K562 (cell line): Measurements from ENCODE around the gene GPR15. TPM values are rescaled to one million over a fixed set of nuclear protein-coding genes. Genes with fewer than 3 reads are reported as not detected.
A peak's percentile ranks its signal among the peaks of the same experiment; 100 is the strongest.

Source experiments
- EWSR1 ChIP-seq: fragments of 450-650 bp; IDR thresholded peaks from 2 replicates; pipeline ENCODE4 v1.6.1; 2018; ENCODE audit warnings: borderline replicate concordance, mild to moderate bottlenecking, low read depth, moderate library complexity; ENCODE audit not compliant: partially characterized antibody
- FOS ChIP-seq: IDR thresholded peaks from 3 replicates; pipeline ENCODE4 v1.6.1; 2011; ENCODE audit not compliant: insufficient read length; ENCODE audit errors: extremely low read depth
- HCFC1 ChIP-seq: IDR thresholded peaks from 2 replicates; pipeline ENCODE4 v1.6.1; 2012; ENCODE audit warnings: low read depth, low read length, improper control_type of control experiment
- ILF3 ChIP-seq: fragments of 450-650 bp; IDR thresholded peaks from 2 replicates; pipeline ENCODE4 v1.6.1; 2018; ENCODE audit warnings: antibody characterized with exemption, mild to moderate bottlenecking, moderate library complexity, borderline replicate concordance
- NR2C2 ChIP-seq, 2 experiments: fragments of 200-800 bp in 1 of 2; sonication (Bioruptor generic) in 1 of 2; sonication (generic) in 1 of 2; formaldehyde crosslinking in 1 of 2; IDR thresholded peaks; 2 replicates each; pipeline versions ENCODE4 v1.6.1 to v1.8.0; 2016 to 2022; ENCODE audit warnings: mild to moderate bottlenecking in 1 of 2, missing compliant biosample characterization in 1 of 2, missing genetic modification characterization in 1 of 2, missing genetic modification reagents in 1 of 2
- SP1 ChIP-seq: sonication (generic); formaldehyde crosslinking; IDR thresholded peaks from 2 replicates; pipeline ENCODE4 v1.8.1; 2022; ENCODE audit warnings: mild to moderate bottlenecking, missing genetic modification reagents
- STAT5B ChIP-seq: fragments of 250-450 bp; sonication (Bioruptor Pico); IDR thresholded peaks from 2 replicates; pipeline ENCODE4 v1.8.0; 2021; ENCODE audit warnings: mild to moderate bottlenecking, inconsistent platforms
- U2AF2 ChIP-seq: fragments of 200-400 bp; formaldehyde crosslinking; optimal IDR thresholded peaks from 2 replicates; pipeline ENCODE3; 2017; ENCODE audit warnings: low read depth, mild to moderate bottlenecking, low read length
- ZNF75A ChIP-seq: fragments of 450-650 bp; formaldehyde crosslinking; IDR thresholded peaks from 2 replicates; pipeline ENCODE4 v1.4.0; 2020; ENCODE audit warnings: mild to moderate bottlenecking
- ZNF76 ChIP-seq: fragments of 250-450 bp; sonication (Bioruptor Pico); IDR thresholded peaks from 2 replicates; pipeline ENCODE4 v1.4.0; 2020; ENCODE audit warnings: mild to moderate bottlenecking, moderate library complexity, borderline replicate concordance
- polyA plus RNA-seq, 8 experiments: library from polyadenylated mRNA; depleted of rRNA in 4 of 8; stranded (reverse) in 5 of 8; unstranded in 3 of 8; fragments of >200 nt; fragmentation: Nextera tagmentation in 2 of 8; fragmentation: Illumina TruSeq in 1 of 8; extraction: Ambion mirVana in 2 of 8; extraction: Trizol in 1 of 8; gene quantifications; 2 replicates each; pipeline versions ENCODE4 v1.2.1 to v1.2.3, GENCODE V29; 2011 to 2014; ENCODE audit warnings: inconsistent platforms in 1 of 8, missing spikeins in 1 of 8
- total RNA-seq, 7 experiments: library from RNA; depleted of rRNA in 6 of 7; stranded (reverse); fragments of >200 nt in 6 of 7; fragmentation: Illumina TruSeq in 2 of 7; extraction: Trizol in 2 of 7; gene quantifications; 2 replicates each; pipeline versions ENCODE4 v1.2.1 to v1.2.3, GENCODE V29; 2011 to 2021; ENCODE audit warnings: low replicate concordance in 1 of 7
- TF ChIP-seq, protein P1 (sequence below): fragments of 450-650 bp; IDR thresholded peaks from 2 replicates; pipeline ENCODE4 v1.6.1; 2018; ENCODE audit warnings: mild to moderate bottlenecking, low read depth; ENCODE audit not compliant: partially characterized antibody
- TF ChIP-seq, protein P2 (sequence below): fragments of 450-650 bp; IDR thresholded peaks from one replicate; pipeline ENCODE4 v1.6.1; 2018; ENCODE audit warnings: mild to moderate bottlenecking, moderate library complexity; ENCODE audit not compliant: partially characterized antibody
- TF ChIP-seq, protein P3 (sequence below): fragments of 250-450 bp; sonication (Bioruptor Pico); IDR thresholded peaks from 2 replicates; pipeline ENCODE4 v1.8.0; 2022; ENCODE audit warnings: moderate library complexity, mild to moderate bottlenecking, inconsistent platforms
- TF ChIP-seq, protein P4 (sequence below): sonication (generic); formaldehyde crosslinking; IDR thresholded peaks from 2 replicates; pipeline ENCODE4 v1.8.0; 2023; ENCODE audit warnings: mild to moderate bottlenecking, missing genetic modification reagents
- TF ChIP-seq, protein P5 (sequence below): sonication (generic); formaldehyde crosslinking; IDR thresholded peaks from 2 replicates; pipeline ENCODE4 v1.8.0; 2023; ENCODE audit warnings: missing genetic modification reagents, mild to moderate bottlenecking, borderline replicate concordance

GPR15 gene
- total and polyA plus RNA-seq, 9 of the 15 experiments (the other 6 are each of a cell fraction or from before 2014, with no cell fraction given): 0.13 TPM; not detected in 8

DNA sequence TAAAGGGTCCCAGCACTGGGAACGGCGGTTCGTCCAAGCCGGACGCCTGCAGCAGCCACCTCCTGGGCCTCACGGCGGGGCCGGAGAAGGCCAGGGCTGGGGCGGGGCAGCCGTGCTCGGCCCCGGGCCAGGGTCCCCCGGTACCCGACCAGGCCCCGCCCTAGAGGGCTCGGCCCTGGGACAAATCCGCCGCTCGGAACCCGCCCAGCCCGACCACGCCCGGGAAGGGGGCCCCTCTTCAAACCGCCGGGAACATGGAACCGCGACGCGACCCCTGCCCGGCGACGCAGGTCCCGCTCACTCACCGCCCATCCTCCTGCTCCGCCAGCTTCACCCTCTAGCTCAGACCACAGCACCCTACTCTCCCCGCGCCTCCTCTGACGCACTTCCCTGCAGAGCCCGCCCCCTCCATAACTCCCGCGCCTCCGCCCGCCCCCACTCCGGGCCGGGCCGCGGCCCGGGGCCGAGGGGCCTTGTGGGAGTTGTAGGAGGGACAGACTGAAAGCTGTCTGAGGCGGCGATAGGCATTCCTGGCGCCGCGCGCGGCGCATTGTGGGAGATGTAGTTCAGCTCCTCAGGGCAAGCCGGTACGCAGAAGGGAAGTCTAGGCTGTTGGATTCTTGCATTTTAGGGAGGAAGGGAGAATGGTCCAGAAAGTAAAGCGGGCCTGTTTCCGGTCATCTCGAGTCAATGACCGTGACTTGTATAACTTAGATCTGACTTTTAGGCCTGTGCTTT lies 9.1 kb upstream of the GPR15 start, which contains the start of gene CLDND1 (continued):
- TF ChIP-seq HCFC1 (peak; percentile 93), ILF3 (no peak), ZNF76 (CRISPR knock-in tag) (no peak), NR2C2 (CRISPR knock-in tag; IDR thresholded peaks at IDR 0.05) (no peak), NR2C2 (tag; IDR thresholded peaks at IDR 0.05) (peak; percentile 75), U2AF2 (no peak), STAT5B (CRISPR knock-in tag) (no peak), FOS (no peak), ZNF75A (no peak), EWSR1 (no peak), SP1 (CRISPR knock-in tag) (0 out of 2 replicates have a peak, but pooled peaks have one; percentile 40)
- TF ChIP-seq, protein P1, sequence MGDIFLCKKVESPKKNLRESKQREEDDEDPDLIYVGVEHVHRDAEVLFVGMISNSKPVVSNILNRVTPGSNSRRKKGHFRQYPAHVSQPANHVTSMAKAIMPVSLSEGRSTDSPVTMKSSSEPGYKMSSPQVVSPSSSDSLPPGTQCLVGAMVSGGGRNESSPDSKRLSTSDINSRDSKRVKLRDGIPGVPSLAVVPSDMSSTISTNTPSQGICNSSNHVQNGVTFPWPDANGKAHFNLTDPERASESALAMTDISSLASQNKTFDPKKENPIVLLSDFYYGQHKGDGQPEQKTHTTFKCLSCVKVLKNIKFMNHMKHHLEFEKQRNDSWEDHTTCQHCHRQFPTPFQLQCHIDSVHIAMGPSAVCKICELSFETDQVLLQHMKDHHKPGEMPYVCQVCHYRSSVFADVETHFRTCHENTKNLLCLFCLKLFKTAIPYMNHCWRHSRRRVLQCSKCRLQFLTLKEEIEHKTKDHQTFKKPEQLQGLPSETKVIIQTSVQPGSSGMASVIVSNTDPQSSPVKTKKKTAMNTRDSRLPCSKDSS: no peak
- TF ChIP-seq, protein P2, sequence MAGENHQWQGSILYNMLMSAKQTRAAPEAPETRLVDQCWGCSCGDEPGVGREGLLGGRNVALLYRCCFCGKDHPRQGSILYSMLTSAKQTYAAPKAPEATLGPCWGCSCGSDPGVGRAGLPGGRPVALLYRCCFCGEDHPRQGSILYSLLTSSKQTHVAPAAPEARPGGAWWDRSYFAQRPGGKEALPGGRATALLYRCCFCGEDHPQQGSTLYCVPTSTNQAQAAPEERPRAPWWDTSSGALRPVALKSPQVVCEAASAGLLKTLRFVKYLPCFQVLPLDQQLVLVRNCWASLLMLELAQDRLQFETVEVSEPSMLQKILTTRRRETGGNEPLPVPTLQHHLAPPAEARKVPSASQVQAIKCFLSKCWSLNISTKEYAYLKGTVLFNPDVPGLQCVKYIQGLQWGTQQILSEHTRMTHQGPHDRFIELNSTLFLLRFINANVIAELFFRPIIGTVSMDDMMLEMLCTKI: no peak
- TF ChIP-seq, protein P3, sequence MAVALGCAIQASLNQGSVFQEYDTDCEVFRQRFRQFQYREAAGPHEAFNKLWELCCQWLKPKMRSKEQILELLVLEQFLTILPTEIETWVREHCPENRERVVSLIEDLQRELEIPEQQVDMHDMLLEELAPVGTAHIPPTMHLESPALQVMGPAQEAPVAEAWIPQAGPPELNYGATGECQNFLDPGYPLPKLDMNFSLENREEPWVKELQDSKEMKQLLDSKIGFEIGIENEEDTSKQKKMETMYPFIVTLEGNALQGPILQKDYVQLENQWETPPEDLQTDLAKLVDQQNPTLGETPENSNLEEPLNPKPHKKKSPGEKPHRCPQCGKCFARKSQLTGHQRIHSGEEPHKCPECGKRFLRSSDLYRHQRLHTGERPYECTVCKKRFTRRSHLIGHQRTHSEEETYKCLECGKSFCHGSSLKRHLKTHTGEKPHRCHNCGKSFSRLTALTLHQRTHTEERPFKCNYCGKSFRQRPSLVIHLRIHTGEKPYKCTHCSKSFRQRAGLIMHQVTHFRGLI (CRISPR knock-in tag): no peak
- TF ChIP-seq, protein P4, sequence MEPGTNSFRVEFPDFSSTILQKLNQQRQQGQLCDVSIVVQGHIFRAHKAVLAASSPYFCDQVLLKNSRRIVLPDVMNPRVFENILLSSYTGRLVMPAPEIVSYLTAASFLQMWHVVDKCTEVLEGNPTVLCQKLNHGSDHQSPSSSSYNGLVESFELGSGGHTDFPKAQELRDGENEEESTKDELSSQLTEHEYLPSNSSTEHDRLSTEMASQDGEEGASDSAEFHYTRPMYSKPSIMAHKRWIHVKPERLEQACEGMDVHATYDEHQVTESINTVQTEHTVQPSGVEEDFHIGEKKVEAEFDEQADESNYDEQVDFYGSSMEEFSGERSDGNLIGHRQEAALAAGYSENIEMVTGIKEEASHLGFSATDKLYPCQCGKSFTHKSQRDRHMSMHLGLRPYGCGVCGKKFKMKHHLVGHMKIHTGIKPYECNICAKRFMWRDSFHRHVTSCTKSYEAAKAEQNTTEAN (CRISPR knock-in tag): no peak
- TF ChIP-seq, protein P5, sequence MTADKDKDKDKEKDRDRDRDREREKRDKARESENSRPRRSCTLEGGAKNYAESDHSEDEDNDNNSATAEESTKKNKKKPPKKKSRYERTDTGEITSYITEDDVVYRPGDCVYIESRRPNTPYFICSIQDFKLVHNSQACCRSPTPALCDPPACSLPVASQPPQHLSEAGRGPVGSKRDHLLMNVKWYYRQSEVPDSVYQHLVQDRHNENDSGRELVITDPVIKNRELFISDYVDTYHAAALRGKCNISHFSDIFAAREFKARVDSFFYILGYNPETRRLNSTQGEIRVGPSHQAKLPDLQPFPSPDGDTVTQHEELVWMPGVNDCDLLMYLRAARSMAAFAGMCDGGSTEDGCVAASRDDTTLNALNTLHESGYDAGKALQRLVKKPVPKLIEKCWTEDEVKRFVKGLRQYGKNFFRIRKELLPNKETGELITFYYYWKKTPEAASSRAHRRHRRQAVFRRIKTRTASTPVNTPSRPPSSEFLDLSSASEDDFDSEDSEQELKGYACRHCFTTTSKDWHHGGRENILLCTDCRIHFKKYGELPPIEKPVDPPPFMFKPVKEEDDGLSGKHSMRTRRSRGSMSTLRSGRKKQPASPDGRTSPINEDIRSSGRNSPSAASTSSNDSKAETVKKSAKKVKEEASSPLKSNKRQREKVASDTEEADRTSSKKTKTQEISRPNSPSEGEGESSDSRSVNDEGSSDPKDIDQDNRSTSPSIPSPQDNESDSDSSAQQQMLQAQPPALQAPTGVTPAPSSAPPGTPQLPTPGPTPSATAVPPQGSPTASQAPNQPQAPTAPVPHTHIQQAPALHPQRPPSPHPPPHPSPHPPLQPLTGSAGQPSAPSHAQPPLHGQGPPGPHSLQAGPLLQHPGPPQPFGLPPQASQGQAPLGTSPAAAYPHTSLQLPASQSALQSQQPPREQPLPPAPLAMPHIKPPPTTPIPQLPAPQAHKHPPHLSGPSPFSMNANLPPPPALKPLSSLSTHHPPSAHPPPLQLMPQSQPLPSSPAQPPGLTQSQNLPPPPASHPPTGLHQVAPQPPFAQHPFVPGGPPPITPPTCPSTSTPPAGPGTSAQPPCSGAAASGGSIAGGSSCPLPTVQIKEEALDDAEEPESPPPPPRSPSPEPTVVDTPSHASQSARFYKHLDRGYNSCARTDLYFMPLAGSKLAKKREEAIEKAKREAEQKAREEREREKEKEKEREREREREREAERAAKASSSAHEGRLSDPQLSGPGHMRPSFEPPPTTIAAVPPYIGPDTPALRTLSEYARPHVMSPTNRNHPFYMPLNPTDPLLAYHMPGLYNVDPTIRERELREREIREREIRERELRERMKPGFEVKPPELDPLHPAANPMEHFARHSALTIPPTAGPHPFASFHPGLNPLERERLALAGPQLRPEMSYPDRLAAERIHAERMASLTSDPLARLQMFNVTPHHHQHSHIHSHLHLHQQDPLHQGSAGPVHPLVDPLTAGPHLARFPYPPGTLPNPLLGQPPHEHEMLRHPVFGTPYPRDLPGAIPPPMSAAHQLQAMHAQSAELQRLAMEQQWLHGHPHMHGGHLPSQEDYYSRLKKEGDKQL (CRISPR knock-in tag): no peak
